GM12891 (cell line): ENCODE data around the gene R3HDM2.

Experiments
- PAX5 ChIP-seq: IDR thresholded peaks from 2 replicates; pipeline ENCODE4 v1.6.1; 2011; ENCODE audit warnings: low read length, moderate library complexity, mild to moderate bottlenecking; ENCODE audit not compliant: insufficient read depth, severe bottlenecking
- POLR2A ChIP-seq: IDR thresholded peaks from 2 replicates; pipeline ENCODE4 v1.6.1; 2011; ENCODE audit warnings: low read depth, low read length, control low read depth
- POLR2AphosphoS5 ChIP-seq: IDR thresholded peaks from 2 replicates; pipeline ENCODE4 v1.6.1; 2011; ENCODE audit warnings: low read depth, low read length, control low read depth
- POU2F2 ChIP-seq: IDR thresholded peaks from 2 replicates; pipeline ENCODE4 v1.6.1; 2011; ENCODE audit warnings: low read depth, mild to moderate bottlenecking, control low read depth, low read length, moderate library complexity
- TAF1 ChIP-seq: IDR thresholded peaks from 2 replicates; pipeline ENCODE4 v1.6.1; 2011; ENCODE audit warnings: low read depth, low read length, control low read depth

- TF ChIP-seq POLR2A = no peak
- no peak for TF ChIP-seq POLR2AphosphoS5
- TF ChIP-seq POU2F2 = no peak
- TF ChIP-seq TAF1 = no peak
- TF ChIP-seq PAX5 = no peak
Measured at GRCh38 chr12:57232156-57232756, 198.6 kb downstream of the R3HDM2 start.
